ENCODE measurements around the gene DCP2.

- TF ChIP-seq EZH2 (IDR thresholded peaks at IDR 0.05; ENCODE audit: insufficient read depth, poor library complexity, severe bottlenecking) (no peak), EZH2phosphoT487 (IDR thresholded peaks at IDR 0.05; ENCODE audit: insufficient read depth, low read depth) (no peak)
Observed at GRCh38 chr5:113060408-113061025, 83.9 kb downstream of the DCP2 start.
